ENCODE measurements around the gene PAQR9.

The PAQR9 gene

DNA sequence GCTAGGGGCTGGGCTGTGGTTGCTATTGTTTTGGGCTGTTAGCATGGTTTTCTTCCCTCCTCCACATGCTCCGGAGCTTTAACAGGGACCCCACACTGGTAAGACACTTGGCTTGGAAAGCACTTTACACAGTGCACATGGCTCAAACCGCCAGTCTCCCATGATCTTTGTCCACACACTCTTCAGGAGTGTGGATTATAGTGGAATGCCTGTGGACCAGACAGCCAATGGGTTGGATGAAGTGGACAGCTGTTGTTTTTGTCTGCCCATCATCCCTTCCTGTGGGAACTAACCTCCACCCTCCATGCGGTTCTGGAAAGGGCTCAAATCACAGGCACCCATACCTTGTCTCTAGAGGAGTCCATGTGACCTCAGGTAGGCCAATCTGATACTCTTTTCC is 10.0 kb downstream of the PAQR9 start:
- in situ Hi-C loops (cut with HindIII; ENCODE audit: low sequenced_read_pairs) = no loop called here
- no peak for DNase-seq (ENCODE audit: low read depth, low spot score)
- no peak overlapping the region for H3K4me3 ChIP-seq (ENCODE audit: low read depth, low read length)
- no peak for TF ChIP-seq CTCF (IDR thresholded peaks at IDR 0.05; ENCODE audit: low read depth, low read length)

GRCh38 chr3:142952272-142953193 is 10.9 kb downstream of the PAQR9 start:
- H3K4me3 ChIP-seq (ENCODE audit: low read depth, low read length) = no peak overlapping the region
- in situ Hi-C loops (cut with HindIII; ENCODE audit: low sequenced_read_pairs) = no loop called here
- no peak for DNase-seq (ENCODE audit: low read depth, low spot score)
- TF ChIP-seq CTCF (IDR thresholded peaks at IDR 0.05; ENCODE audit: low read depth, low read length) = no peak

DNA sequence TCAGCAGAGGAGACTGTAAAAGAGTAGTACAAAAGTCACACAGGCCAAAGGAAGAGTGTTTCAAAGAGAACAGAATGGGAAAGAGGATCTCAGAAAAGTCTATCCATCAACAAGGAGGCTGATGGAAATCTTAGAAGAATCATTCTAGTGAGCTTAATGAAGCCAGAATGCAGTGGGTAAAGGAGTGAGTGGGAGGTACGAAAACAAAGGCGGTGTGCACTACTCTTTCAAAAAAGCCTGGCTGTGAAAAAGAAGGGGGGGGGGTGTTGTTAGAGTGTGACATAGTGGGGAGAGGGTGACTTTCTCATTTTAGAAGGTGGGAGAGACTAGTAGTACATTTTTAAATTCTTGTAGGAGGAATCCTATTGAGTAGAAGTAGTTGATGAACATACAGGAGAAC is 11.7 kb downstream of the PAQR9 start:
- no peak for TF ChIP-seq CTCF (IDR thresholded peaks at IDR 0.05; ENCODE audit: low read depth, low read length)
- in situ Hi-C loops (cut with HindIII; ENCODE audit: low sequenced_read_pairs) = no loop called here
- DNase-seq (ENCODE audit: low read depth, low spot score) = no peak

GRCh38 chr3:142950972-142951371 is 12.5 kb downstream of the PAQR9 start:
- H3K4me3 ChIP-seq (ENCODE audit: low read depth, low read length) = no peak overlapping the region
- in situ Hi-C loops (cut with HindIII; ENCODE audit: low sequenced_read_pairs) = no loop called here
- no peak for TF ChIP-seq CTCF (IDR thresholded peaks at IDR 0.05; ENCODE audit: low read depth, low read length)
- no peak for DNase-seq (ENCODE audit: low read depth, low spot score)

More for the DNA sequence above, 11.7 kb downstream of the PAQR9 start:
- no peak overlapping the region for H3K4me3 ChIP-seq (ENCODE audit: low read depth, low read length)

DNA sequence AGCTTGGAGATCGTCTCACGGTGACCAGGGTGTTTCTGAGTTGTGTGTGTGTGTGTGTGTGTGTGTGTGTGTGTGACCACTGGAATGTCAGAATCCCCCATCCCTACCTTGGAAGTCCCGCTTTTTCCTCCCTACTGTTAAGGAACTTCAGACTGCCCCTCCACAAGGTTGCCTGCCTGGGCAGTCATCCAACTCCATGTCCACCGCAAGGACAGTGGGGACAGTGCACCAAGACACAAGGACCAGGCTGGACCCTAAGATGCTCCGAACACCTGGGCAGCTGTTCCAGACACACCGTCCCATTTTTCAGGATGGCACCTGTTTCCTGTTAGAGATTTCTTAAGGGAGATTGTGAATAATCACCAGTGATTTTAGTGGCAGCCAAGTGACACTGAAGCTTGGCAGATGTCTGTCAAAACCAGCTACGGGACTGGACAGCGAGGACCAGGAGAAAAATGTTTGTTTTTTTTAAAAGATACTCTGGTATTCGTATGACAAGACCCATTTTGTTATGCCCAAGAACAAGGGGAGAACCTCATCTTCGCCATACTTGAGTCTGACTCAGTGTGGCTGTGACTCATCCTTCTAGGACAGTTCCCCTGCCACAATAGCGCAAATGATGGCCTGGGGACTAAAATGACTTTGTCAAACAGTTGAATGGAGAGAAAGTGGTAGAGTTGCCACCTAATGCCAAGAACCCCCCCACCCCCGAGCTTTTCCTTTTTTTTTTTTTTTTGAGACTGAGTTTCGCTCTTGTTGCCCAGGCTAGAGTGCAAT is 15.5 kb downstream of the PAQR9 start:
- DNase-seq (ENCODE audit: low read depth, low spot score) = no peak
- no peak overlapping the region for H3K4me3 ChIP-seq (ENCODE audit: low read depth, low read length)
- in situ Hi-C loops (cut with HindIII; ENCODE audit: low sequenced_read_pairs) = no loop called here
- TF ChIP-seq CTCF (IDR thresholded peaks at IDR 0.05; ENCODE audit: low read depth, low read length) = no peak

GRCh38 chr3:142947352-142947751 is 16.1 kb downstream of the PAQR9 start:
- H3K4me3 ChIP-seq (ENCODE audit: low read depth, low read length) = no peak overlapping the region
- TF ChIP-seq CTCF (IDR thresholded peaks at IDR 0.05; ENCODE audit: low read depth, low read length) = no peak
- in situ Hi-C loops (cut with HindIII; ENCODE audit: low sequenced_read_pairs) = no loop called here
- DNase-seq (ENCODE audit: low read depth, low spot score) = no peak

Data from astrocyte of the spinal cord (primary cell).